ENCODE results near the gene RPS6KA2.

The RPS6KA2 gene

DNA sequence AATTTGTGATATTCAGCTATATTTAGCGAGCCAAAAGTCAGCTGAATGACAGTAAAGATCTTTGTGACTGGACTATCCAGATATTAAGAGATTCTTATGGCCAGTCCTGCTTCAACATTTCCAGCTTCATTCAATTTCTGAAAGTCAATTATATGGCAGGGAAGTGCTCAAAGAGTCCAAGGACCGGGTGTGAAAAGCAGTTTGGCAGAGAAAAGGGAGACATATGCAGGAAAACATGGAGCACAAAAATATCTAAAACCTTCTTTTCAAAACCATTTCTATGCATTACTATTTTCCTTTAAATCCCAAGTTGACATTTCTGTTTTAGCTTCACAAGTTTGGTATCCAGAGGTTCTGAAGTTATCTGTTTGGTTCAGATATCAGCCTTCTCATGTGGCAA, 249.3 kb downstream of the RPS6KA2 start:
- TF ChIP-seq, protein P1, sequence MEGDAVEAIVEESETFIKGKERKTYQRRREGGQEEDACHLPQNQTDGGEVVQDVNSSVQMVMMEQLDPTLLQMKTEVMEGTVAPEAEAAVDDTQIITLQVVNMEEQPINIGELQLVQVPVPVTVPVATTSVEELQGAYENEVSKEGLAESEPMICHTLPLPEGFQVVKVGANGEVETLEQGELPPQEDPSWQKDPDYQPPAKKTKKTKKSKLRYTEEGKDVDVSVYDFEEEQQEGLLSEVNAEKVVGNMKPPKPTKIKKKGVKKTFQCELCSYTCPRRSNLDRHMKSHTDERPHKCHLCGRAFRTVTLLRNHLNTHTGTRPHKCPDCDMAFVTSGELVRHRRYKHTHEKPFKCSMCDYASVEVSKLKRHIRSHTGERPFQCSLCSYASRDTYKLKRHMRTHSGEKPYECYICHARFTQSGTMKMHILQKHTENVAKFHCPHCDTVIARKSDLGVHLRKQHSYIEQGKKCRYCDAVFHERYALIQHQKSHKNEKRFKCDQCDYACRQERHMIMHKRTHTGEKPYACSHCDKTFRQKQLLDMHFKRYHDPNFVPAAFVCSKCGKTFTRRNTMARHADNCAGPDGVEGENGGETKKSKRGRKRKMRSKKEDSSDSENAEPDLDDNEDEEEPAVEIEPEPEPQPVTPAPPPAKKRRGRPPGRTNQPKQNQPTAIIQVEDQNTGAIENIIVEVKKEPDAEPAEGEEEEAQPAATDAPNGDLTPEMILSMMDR (IDR thresholded peaks at IDR 0.05; ENCODE audit: low read depth, low read length, missing control alignments), result no peak
- Histone ChIP-seq H3K4me3 (ENCODE audit: low read depth, low read length) (no peak overlapping the region), H3K36me3 (replicated peaks) (no peaks in the 10 kb centered on the region), H3K27me3 (replicated peaks) (no peaks in the 10 kb centered on the region), H3K27ac (no peak overlapping the region)
- in situ Hi-C loops (cut with HindIII; ENCODE audit: low pct_ligation_motif_present, low sequenced_read_pairs), result loop anchor here (25.0 kb wide), 1 partner anchor 90 kb away; no protein-coding TSS in a partner anchor
- DNase-seq, result no peak

DNA sequence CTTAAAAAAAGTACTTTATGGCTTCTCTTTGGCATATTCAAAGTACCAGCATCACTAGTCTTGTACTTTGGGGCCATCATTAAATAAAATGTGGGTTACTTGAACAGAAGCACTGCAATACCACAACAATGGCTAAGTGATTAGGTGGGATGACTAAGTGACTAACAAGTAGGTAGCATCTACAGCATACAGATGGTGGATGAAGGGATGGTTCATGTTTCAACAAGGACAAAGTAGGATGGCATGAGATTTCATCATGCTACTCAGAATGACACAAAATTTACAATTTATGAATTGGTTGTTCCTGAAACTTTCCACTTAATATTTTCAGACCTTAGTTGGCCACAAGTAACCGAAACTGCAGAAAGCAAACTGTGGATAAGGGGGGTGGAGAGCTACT, 252.0 kb downstream of the RPS6KA2 start:
- in situ Hi-C loops (cut with HindIII; ENCODE audit: low pct_ligation_motif_present, low sequenced_read_pairs), result loop anchor here (25.0 kb wide), 1 partner anchor 88 kb away; no protein-coding TSS in a partner anchor
- TF ChIP-seq, protein P1 (IDR thresholded peaks at IDR 0.05; ENCODE audit: low read depth, low read length, missing control alignments), result no peak
- Histone ChIP-seq H3K27ac (no peak overlapping the region), H3K36me3 (replicated peaks) (no peaks in the 10 kb centered on the region), H3K27me3 (replicated peaks) (no peaks in the 10 kb centered on the region), H3K4me3 (ENCODE audit: low read depth, low read length) (no peak overlapping the region)
- DNase-seq, result no peak

DNA sequence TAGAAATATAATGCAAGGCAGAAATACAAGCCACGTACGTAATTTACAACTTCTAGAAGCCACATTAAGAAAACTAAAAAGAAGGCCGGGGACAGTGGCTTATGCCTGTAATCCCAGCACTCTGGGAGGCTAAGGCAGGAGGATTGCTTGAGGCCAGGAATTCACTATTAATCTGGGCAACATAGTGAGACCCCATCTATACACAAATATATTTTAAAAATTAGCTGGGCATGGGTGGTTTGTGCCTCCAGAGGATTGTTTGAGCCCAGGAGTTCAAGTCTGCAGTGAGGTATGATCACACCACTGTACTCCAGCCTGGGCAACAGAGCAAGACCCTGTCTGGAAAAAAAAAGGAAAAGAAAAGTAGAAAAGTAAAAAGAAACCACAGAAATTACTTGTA, 256.6 kb downstream of the RPS6KA2 start:
- no peaks in the 10 kb centered on the region for H3K27me3 ChIP-seq (replicated peaks)
- no peak overlapping the region for H3K4me3 ChIP-seq (ENCODE audit: low read depth, low read length)
- DNase-seq, result no peak
- H3K27ac ChIP-seq, result no peak overlapping the region
- TF ChIP-seq, protein P1 (IDR thresholded peaks at IDR 0.05; ENCODE audit: low read depth, low read length, missing control alignments), result no peak
- H3K36me3 ChIP-seq (replicated peaks), result no peaks in the 10 kb centered on the region
- in situ Hi-C loops (cut with HindIII; ENCODE audit: low pct_ligation_motif_present, low sequenced_read_pairs), result no loop called here

DNA sequence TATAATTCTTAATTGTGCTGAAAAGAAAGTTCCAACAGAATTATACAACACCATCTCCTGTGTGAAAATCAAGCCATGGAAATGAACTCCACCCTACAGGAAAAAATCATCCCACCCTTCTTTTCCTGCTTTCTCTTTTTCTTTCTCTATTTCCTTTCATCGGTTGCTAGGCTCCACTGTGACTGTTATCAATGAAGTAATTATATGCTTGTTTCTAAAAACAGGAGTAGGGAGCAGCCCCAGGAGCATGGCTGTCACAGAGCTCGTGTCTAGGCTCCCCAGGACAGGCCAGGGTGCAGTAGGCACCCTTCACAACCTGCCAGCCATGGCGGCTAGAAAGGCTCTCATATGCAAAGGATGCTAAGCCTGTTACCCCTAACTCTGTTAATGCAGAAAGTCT, 257.3 kb downstream of the RPS6KA2 start:
- Histone ChIP-seq H3K4me3 (ENCODE audit: low read depth, low read length) (no peak overlapping the region), H3K27ac (no peak overlapping the region), H3K27me3 (replicated peaks) (no peaks in the 10 kb centered on the region), H3K36me3 (replicated peaks) (no peaks in the 10 kb centered on the region)
- in situ Hi-C loops (cut with HindIII; ENCODE audit: low pct_ligation_motif_present, low sequenced_read_pairs), result no loop called here
- DNase-seq, result no peak
- TF ChIP-seq, protein P1 (IDR thresholded peaks at IDR 0.05; ENCODE audit: low read depth, low read length, missing control alignments), result no peak

DNA sequence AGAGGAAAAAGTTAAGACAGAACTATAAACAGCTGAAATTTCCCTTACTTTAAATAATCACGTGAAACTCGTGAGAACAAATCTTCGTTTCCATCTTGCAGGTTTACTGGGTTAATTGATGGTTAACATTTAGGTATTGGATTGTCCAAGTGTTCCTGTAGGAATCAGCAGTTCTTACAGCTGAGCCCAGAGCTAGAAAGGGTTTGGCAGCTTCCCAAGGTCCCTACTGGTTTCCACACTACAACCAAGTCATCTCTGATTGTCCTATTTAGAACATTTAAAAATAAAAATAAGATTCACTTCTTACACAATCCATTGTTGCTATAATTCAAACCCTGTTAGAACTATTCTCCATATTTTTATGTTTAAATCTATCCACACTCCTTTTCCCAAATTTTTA, 260.1 kb downstream of the RPS6KA2 start:
- Histone ChIP-seq H3K4me3 (ENCODE audit: low read depth, low read length) (no peak overlapping the region), H3K36me3 (replicated peaks) (no peaks in the 10 kb centered on the region), H3K27me3 (replicated peaks) (no peaks in the 10 kb centered on the region), H3K27ac (no peak overlapping the region)
- DNase-seq, result no peak
- in situ Hi-C loops (cut with HindIII; ENCODE audit: low pct_ligation_motif_present, low sequenced_read_pairs), result no loop called here
- TF ChIP-seq, protein P1 (IDR thresholded peaks at IDR 0.05; ENCODE audit: low read depth, low read length, missing control alignments), result no peak

DNA sequence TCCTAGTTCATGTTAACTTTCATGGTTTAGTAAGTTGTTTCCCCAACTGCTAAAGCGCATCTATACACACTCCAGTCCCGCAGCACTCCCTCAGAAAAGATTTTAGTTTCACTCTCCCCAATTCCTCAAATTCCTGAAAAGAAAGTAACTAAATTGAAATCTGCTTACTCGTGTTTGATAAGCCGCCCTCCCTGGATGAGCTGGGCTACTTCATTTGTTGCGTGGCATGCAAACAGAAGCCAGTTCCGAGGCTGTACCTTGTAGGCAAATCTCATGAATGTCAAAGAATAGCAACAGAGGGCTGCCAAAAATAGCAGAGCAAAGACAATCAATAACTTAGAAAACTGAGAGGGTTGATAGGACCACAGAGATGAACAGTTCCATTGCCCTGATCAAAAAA, 261.2 kb downstream of the RPS6KA2 start:
- H3K36me3 ChIP-seq (replicated peaks), result no peaks in the 10 kb centered on the region
- DNase-seq, result peak; percentile 22
- H3K27ac ChIP-seq, result peak overlapping the region; percentile 9
- no peak overlapping the region for H3K4me3 ChIP-seq (ENCODE audit: low read depth, low read length)
- no peaks in the 10 kb centered on the region for H3K27me3 ChIP-seq (replicated peaks)
- in situ Hi-C loops (cut with HindIII; ENCODE audit: low pct_ligation_motif_present, low sequenced_read_pairs), result no loop called here
- TF ChIP-seq, protein P1 (IDR thresholded peaks at IDR 0.05; ENCODE audit: low read depth, low read length, missing control alignments), result no peak

Measured in brain microvascular endothelial cell (primary cell).